ENCODE data around the gene HAGH.
A peak's percentile ranks its signal among the peaks of the same experiment; 100 is the strongest.

The HAGH gene

DNA sequence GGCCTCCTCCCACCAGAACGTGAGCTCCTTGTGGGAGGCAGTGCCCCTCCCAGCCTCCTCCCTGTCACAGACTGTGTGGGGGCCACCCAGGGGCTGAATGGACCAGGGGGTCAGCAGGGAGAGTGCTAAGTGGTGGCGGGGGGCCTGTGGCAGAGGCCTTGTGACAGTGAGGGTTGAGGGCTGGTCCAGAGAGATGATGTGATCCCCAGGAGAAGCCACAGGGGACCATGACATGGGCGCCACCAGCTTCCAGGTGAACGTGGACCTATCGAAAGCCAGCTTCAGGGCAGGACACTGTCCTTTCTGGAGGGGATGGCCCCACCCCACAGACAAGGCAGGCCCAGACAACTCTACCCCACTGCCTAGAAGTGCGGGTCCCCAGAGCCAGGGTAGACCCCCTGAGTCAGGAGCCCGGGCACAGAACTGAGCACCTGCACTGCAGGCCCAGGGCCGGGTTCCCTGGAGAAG lies 47.4 kb downstream of the HAGH start:
- Histone ChIP-seq H3K4me1 (ENCODE audit: control insufficient read depth, insufficient read depth, low read length) (peaks cover 8% of the 10 kb centered on the region), H3K27ac (ENCODE audit: extremely low read depth, low read depth, low read length) (peak overlapping the region; percentile 53), H3K36me3 (ENCODE audit: control insufficient read depth in 2 of 2, insufficient read depth in 1 of 2, low read length in 2 of 2) (peaks cover 8 to 68% of the 10 kb centered on the region in 2 experiments; a peak in 2 of 3 replicates), H3K4me3 (ENCODE audit: low read depth, low read length) (no peak overlapping the region), H3K9me3 (ENCODE audit: control insufficient read depth, insufficient read depth, low read depth, low read length) (no peaks in the 10 kb centered on the region)
- no peak for TF ChIP-seq ZNF791 (tag by site-specific recombination; IDR thresholded peaks at IDR 0.05)
- TF ChIP-seq GLIS2 (tag by site-specific recombination; IDR thresholded peaks at IDR 0.05), result peak; percentile 72
- peak; percentile 99 for TF ChIP-seq GLIS1 (tag by site-specific recombination; IDR thresholded peaks at IDR 0.05)
- no peak for TF ChIP-seq ZNF645 (tag by site-specific recombination; IDR thresholded peaks at IDR 0.05)
- peak; percentile 54 for TF ChIP-seq ZIC2 (tag by site-specific recombination; IDR thresholded peaks at IDR 0.05)
- POLR2A ChIA-PET, result interaction anchor here (1.8 to 5.2 kb wide), 2 partner anchors 9 to 48 kb away, joined by 5 to 113 read pairs; partner anchors contain the start of genes EME2, FAHD1, HAGH and MRPS34
- CTCF ChIA-PET, result no interaction called here

DNA sequence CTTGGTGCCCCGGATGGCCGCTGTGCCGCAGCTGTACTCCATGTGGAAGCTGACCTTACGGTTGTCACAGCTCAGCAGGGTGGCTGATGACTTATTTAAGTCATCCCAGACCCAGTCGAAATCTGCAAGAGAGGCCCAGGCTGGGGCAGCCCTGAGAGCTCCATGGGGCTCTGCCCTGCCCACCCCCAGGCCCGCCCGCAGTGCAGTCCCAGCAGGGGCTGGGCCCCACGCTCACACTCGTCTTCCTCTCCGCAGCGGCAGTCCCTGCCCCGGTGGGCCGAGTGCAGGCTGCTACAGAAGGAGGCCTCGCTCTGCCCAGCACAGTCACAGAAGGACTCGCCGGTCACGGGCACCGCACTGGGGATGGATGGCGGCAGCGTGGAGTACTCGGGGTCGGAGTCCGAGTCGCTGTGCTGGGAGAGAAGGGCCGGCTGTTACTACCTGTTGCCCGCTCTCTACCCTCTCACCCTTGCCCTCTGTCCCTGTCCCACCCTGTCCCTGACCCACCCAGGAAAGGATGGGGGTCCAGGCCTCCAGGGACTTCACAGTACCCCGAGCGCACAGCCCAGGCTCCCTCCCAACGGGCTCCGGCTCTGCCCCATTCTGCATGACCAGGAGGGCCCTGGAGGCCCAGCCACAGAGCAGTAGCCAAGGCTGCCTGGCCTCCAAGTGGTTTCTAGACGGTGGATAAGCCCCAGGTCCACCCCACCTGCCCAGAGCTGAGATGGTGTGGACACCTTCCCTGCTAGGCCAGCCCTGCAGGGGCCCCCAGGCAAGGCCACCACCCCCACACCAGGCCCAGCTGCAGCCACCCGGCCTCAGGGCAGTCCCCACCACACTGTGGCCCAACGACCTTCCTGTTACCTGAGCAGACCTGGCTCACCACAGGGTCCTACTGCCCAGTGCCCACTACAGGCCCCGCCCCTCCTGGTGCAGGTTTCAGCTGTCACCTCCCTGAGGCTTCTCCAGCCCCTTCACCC lies 48.1 kb downstream of the HAGH start:
- peaks cover 9% of the 10 kb centered on the region for H3K4me1 ChIP-seq (ENCODE audit: control insufficient read depth, insufficient read depth, low read length)
- ChIA-PET CTCF (no interaction called here), POLR2A (interaction anchor here (0.6 to 5.2 kb wide), 5 partner anchors 8 to 186 kb away, joined by 3 to 113 read pairs (median 3); partner anchors contain the start of genes EME2, FAHD1, HAGH and MRPS34)
- H3K4me3 ChIP-seq (ENCODE audit: low read depth, low read length), result no peak overlapping the region
- no peaks in the 10 kb centered on the region for H3K9me3 ChIP-seq (ENCODE audit: control insufficient read depth, insufficient read depth, low read depth, low read length)
- peak overlapping the region; percentile 22; the same call in 1 of the 2 replicates for H3K27ac ChIP-seq (ENCODE audit: extremely low read depth, low read depth, low read length)
- H3K36me3 ChIP-seq (ENCODE audit: control insufficient read depth in 2 of 2, insufficient read depth in 1 of 2, low read length in 2 of 2), result peaks cover 4 to 68% of the 10 kb centered on the region in 2 experiments; a peak in 2 of 3 replicates
- TF ChIP-seq ZNF114 (tag by site-specific recombination; IDR thresholded peaks at IDR 0.05) (no peak), ZNF391 (tag by site-specific recombination; IDR thresholded peaks at IDR 0.05; ENCODE audit: borderline replicate concordance, low read depth) (no peak), ZNF140 (tag by site-specific recombination; IDR thresholded peaks at IDR 0.05) (no peak), PRDM4 (tag by site-specific recombination; IDR thresholded peaks at IDR 0.05) (no peak), SCRT2 (tag by site-specific recombination; IDR thresholded peaks at IDR 0.05) (peak; percentile 79), RBAK (tag by site-specific recombination; IDR thresholded peaks at IDR 0.05) (no peak), ZNF324 (tag by site-specific recombination; IDR thresholded peaks at IDR 0.05) (no peak), ZBTB7A (tag by site-specific recombination; IDR thresholded peaks at IDR 0.05; ENCODE audit: low read depth) (no peak), ZNF768 (tag by site-specific recombination; IDR thresholded peaks at IDR 0.05) (no peak), YY1 (tag by site-specific recombination; IDR thresholded peaks at IDR 0.05) (no peak), ZNF223 (tag by site-specific recombination; IDR thresholded peaks at IDR 0.05) (no peak), ZBTB17 (tag by site-specific recombination; IDR thresholded peaks at IDR 0.05) (no peak), BCL11B (tag by site-specific recombination; IDR thresholded peaks at IDR 0.05; ENCODE audit: low read depth) (0 out of 2 replicates have a peak, but pooled peaks have one; percentile 67), ZNF366 (tag by site-specific recombination; conservative IDR thresholded peaks at IDR 0.05) (no peak), ZNF2 (tag by site-specific recombination; IDR thresholded peaks at IDR 0.05) (no peak)
- TF ChIP-seq, protein P1, sequence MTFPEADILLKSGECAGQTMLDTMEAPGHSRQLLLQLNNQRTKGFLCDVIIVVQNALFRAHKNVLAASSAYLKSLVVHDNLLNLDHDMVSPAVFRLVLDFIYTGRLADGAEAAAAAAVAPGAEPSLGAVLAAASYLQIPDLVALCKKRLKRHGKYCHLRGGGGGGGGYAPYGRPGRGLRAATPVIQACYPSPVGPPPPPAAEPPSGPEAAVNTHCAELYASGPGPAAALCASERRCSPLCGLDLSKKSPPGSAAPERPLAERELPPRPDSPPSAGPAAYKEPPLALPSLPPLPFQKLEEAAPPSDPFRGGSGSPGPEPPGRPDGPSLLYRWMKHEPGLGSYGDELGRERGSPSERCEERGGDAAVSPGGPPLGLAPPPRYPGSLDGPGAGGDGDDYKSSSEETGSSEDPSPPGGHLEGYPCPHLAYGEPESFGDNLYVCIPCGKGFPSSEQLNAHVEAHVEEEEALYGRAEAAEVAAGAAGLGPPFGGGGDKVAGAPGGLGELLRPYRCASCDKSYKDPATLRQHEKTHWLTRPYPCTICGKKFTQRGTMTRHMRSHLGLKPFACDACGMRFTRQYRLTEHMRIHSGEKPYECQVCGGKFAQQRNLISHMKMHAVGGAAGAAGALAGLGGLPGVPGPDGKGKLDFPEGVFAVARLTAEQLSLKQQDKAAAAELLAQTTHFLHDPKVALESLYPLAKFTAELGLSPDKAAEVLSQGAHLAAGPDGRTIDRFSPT (tag by site-specific recombination; IDR thresholded peaks at IDR 0.05), result 0 out of 2 replicates have a peak, but pooled peaks have one; percentile 27
- TF ChIP-seq, protein P2, sequence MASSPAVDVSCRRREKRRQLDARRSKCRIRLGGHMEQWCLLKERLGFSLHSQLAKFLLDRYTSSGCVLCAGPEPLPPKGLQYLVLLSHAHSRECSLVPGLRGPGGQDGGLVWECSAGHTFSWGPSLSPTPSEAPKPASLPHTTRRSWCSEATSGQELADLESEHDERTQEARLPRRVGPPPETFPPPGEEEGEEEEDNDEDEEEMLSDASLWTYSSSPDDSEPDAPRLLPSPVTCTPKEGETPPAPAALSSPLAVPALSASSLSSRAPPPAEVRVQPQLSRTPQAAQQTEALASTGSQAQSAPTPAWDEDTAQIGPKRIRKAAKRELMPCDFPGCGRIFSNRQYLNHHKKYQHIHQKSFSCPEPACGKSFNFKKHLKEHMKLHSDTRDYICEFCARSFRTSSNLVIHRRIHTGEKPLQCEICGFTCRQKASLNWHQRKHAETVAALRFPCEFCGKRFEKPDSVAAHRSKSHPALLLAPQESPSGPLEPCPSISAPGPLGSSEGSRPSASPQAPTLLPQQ (tag by site-specific recombination; IDR thresholded peaks at IDR 0.05), result 0 out of 2 replicates have a peak, but pooled peaks have one; percentile 19
- TF ChIP-seq, protein P3, sequence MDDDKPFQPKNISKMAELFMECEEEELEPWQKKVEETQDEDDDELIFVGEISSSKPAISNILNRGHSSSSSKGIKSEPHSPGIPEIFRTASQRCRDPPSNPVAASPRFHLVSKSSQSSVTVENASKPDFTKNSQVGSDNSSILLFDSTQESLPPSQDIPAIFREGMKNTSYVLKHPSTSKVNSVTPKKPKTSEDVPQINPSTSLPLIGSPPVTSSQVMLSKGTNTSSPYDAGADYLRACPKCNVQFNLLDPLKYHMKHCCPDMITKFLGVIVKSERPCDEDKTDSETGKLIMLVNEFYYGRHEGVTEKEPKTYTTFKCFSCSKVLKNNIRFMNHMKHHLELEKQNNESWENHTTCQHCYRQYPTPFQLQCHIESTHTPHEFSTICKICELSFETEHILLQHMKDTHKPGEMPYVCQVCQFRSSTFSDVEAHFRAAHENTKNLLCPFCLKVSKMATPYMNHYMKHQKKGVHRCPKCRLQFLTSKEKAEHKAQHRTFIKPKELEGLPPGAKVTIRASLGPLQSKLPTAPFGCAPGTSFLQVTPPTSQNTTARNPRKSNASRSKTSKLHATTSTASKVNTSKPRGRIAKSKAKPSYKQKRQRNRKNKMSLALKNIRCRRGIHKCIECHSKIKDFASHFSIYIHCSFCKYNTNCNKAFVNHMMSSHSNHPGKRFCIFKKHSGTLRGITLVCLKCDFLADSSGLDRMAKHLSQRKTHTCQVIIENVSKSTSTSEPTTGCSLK (tag by site-specific recombination; IDR thresholded peaks at IDR 0.05), result no peak

All from HEK293 (cell line).